Brain microvascular endothelial cell (primary cell): ENCODE measurements around the gene CHKA.
A peak's percentile ranks its signal among the peaks of the same experiment; 100 is the strongest.

Source experiments
- DNase-seq: peaks from one replicate; pipeline ENCODE4 v3.0.0-alpha.2; 2020
- H3K27ac ChIP-seq: fragments of 250-450 bp; sonication (Bioruptor Pico); 2 replicates; pipeline ENCODE4 v1.5.1; 2020; ENCODE audit warnings: mild to moderate bottlenecking, moderate library complexity
- H3K27me3 ChIP-seq: fragments of 250-450 bp; sonication (Bioruptor Pico); replicated peaks from 2 replicates; pipeline ENCODE4 v1.5.1; 2020; ENCODE audit warnings: mild to moderate bottlenecking
- H3K36me3 ChIP-seq: fragments of 250-450 bp; sonication (Bioruptor Pico); replicated peaks from 2 replicates; pipeline ENCODE4 v1.5.1; 2020; ENCODE audit warnings: mild to moderate bottlenecking
- H3K4me3 ChIP-seq: 2 replicates; pipeline ENCODE4 v1.5.1; 2011; ENCODE audit warnings: low read depth, mild to moderate bottlenecking, control low read depth, low read length, moderate library complexity
- in situ Hi-C: cut with HindIII; loops from 2 replicates; pipeline ENCODE4 v1.10.0; 2017; ENCODE audit warnings: low sequenced_read_pairs, low pct_ligation_motif_present
- TF ChIP-seq, protein P1 (sequence below): IDR thresholded peaks from 2 replicates; pipeline ENCODE4 v1.5.1; 2011; ENCODE audit warnings: low read depth, mild to moderate bottlenecking, moderate library complexity, low read length, control low read depth, inconsistent platforms; ENCODE audit errors: missing control alignments

The CHKA gene

DNA sequence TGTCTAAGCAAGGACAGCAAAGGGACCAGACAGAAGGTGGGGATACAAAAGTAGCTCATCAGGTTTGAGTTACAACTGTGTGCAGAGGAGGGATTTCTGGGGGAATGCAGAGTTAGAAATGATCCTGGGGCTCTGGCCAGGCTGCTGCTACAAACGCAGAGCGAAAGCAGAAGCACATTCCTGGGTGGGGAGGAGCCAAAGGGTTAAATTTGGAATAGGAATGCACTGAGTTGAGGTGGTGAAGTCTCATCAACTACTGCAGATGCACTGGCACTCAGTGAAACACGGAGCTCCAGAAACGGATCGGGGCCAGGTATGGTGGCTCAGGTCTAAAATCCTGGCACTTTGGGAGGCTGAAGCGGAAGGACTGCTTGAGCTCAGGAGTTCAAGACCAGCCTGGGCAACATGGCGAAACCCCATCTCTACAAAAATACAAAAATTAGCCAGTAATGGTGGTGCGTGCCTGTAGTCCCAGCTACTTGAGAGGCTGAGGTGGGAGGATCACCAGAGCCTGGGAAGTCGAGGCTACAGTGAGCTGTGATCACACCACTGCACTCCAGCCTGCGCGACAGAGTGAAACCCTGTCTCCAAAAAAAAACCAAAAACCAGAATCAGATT, 3.2 kb downstream of the CHKA start:
- in situ Hi-C loops = no loop called here
- H3K27ac ChIP-seq = no peak overlapping the region
- no peak for DNase-seq
- H3K4me3 ChIP-seq = no peak overlapping the region
- H3K36me3 ChIP-seq = no peaks in the 10 kb centered on the region
- TF ChIP-seq, protein P1, sequence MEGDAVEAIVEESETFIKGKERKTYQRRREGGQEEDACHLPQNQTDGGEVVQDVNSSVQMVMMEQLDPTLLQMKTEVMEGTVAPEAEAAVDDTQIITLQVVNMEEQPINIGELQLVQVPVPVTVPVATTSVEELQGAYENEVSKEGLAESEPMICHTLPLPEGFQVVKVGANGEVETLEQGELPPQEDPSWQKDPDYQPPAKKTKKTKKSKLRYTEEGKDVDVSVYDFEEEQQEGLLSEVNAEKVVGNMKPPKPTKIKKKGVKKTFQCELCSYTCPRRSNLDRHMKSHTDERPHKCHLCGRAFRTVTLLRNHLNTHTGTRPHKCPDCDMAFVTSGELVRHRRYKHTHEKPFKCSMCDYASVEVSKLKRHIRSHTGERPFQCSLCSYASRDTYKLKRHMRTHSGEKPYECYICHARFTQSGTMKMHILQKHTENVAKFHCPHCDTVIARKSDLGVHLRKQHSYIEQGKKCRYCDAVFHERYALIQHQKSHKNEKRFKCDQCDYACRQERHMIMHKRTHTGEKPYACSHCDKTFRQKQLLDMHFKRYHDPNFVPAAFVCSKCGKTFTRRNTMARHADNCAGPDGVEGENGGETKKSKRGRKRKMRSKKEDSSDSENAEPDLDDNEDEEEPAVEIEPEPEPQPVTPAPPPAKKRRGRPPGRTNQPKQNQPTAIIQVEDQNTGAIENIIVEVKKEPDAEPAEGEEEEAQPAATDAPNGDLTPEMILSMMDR = no peak
- H3K27me3 ChIP-seq = no peaks in the 10 kb centered on the region

DNA sequence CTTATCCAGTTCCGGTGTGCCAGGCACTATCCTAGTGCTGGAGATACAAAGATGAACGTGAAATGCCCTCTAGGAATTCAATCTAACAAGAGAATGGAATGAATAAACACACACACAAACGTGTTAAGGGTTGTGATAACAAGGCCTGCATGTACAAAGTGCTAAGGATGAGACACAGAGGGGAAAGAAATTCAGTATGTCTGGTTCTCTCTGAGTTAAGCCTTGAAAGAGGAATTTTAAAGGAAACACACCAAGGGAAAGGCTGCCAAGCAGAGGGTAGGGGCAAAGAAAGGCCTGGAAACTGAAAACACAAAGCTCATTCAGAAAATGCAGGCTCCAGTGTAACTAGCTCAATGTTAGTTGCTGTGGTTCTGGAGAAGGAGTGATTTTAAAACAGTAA, 4.2 kb downstream of the CHKA start:
- no peaks in the 10 kb centered on the region for H3K27me3 ChIP-seq
- in situ Hi-C loops = no loop called here
- H3K27ac ChIP-seq = no peak overlapping the region
- TF ChIP-seq, protein P1 = no peak
- no peak for DNase-seq
- no peak overlapping the region for H3K4me3 ChIP-seq
- H3K36me3 ChIP-seq = no peaks in the 10 kb centered on the region

DNA sequence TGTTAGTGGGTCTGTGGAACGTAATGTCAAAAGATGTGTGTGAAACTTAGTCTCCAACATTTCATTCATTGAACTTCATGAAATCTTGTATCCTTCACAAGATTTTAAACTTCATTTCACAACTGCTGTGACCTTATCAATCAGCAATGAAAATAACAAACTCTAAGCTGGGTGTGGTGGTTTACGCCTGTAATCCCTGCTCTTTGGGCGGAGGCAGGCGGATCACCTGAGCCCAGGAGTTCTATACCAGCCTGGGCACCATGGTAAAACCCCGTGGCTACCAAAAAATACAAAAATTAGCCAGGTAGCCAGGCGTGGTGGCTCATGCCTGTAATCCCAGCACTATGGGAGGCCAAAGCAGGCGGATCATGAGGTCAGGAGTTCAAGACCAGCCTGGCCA, 5.1 kb downstream of the CHKA start:
- in situ Hi-C loops = no loop called here
- no peak for DNase-seq
- Histone ChIP-seq H3K27ac (no peak overlapping the region), H3K27me3 (no peaks in the 10 kb centered on the region), H3K36me3 (no peaks in the 10 kb centered on the region), H3K4me3 (no peak overlapping the region)
- TF ChIP-seq, protein P1 = no peak

DNA sequence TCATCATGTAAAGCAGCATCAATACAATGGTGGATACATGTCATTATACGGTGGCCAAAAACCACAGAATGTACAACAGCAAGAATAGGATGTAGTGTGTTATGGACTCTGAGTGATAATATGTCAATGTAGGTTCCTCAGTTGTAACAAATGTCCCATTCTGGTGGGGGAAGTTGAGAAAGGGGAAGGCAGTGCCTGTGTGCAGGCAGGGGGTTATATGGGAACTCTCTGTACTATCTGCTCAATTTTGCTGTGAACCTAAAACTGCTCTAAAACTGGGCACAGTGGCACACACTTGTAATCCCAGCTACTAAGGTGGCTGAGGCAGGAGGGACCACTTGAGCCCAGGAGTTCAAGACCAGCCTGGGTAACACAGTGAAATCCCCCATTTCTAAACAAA, 5.9 kb downstream of the CHKA start:
- Histone ChIP-seq H3K4me3 (no peak overlapping the region), H3K27me3 (no peaks in the 10 kb centered on the region), H3K27ac (no peak overlapping the region), H3K36me3 (no peaks in the 10 kb centered on the region)
- in situ Hi-C loops = no loop called here
- no peak for DNase-seq
- TF ChIP-seq, protein P1 = no peak

GRCh38 chr11:68113986-68114385, 7.2 kb downstream of the CHKA start:
- no peaks in the 10 kb centered on the region for H3K27me3 ChIP-seq
- in situ Hi-C loops = no loop called here
- no peak overlapping the region for H3K27ac ChIP-seq
- TF ChIP-seq, protein P1 = peak; percentile 3
- DNase-seq = no peak
- no peak overlapping the region for H3K4me3 ChIP-seq
- H3K36me3 ChIP-seq = no peaks in the 10 kb centered on the region

- in situ Hi-C loops = no loop called here
- no peak for DNase-seq
- TF ChIP-seq, protein P1 = no peak
- no peaks in the 10 kb centered on the region for H3K27me3 ChIP-seq
- no peak overlapping the region for H3K27ac ChIP-seq
- H3K36me3 ChIP-seq = no peaks in the 10 kb centered on the region
- no peak overlapping the region for H3K4me3 ChIP-seq
Observed at GRCh38 chr11:68107689-68108088, 13.5 kb downstream of the CHKA start.
